NT2/D1 (cell line): Measurements from ENCODE around the gene EFTUD2.

Source experiments
- SUZ12 ChIP-seq: IDR thresholded peaks from 2 replicates; pipeline ENCODE4 v1.6.1; 2011; ENCODE audit not compliant: insufficient read length, insufficient read depth; ENCODE audit errors: extremely low read depth
- YY1 ChIP-seq: IDR thresholded peaks from 2 replicates; pipeline ENCODE4 v1.6.1; 2011; ENCODE audit not compliant: insufficient read length, insufficient read depth
- ZNF274 ChIP-seq: IDR thresholded peaks from 2 replicates; pipeline ENCODE4 v1.6.1; 2011; ENCODE audit warnings: mild to moderate bottlenecking, low read depth, low read length

- no peak for TF ChIP-seq YY1
- TF ChIP-seq ZNF274 = no peak
- TF ChIP-seq SUZ12 = no peak
Measured at GRCh38 chr17:44906763-44907728, 7.8 kb upstream of the EFTUD2 start.
